Nephron (organoid): ENCODE measurements around the gene AIRE.

Experiments
- H3K27ac Mint-ChIP-seq, 3 experiments: 2 replicates each; pipeline ENCODE4 v1.8.0; 2020; ENCODE audit warnings: mixed read lengths in 3 of 3, mild to moderate bottlenecking in 2 of 3, moderate library complexity in 1 of 3
- H3K27me3 Mint-ChIP-seq: 2 replicates; pipeline ENCODE4 v1.8.0; 2021; ENCODE audit warnings: low read depth, mild to moderate bottlenecking, moderate library complexity, mixed read lengths
- H3K36me3 Mint-ChIP-seq: 2 replicates; pipeline ENCODE4 v1.8.0; 2020; ENCODE audit warnings: low read depth, mixed read lengths
- H3K4me1 Mint-ChIP-seq: 2 replicates; pipeline ENCODE4 v1.8.0; 2020; ENCODE audit warnings: mixed read lengths
- H3K4me3 Mint-ChIP-seq, 3 experiments: 2 replicates each; pipeline ENCODE4 v1.8.0; 2020; ENCODE audit warnings: mild to moderate bottlenecking in 3 of 3, mixed read lengths in 3 of 3, moderate library complexity in 2 of 3
- H3K9me3 Mint-ChIP-seq: 2 replicates; pipeline ENCODE4 v1.8.0; 2020; ENCODE audit warnings: mixed read lengths
- CTCF ChIP-seq, 3 experiments: fragments of 200-600 bp; sonication (generic); IDR thresholded peaks; one replicate each; pipeline ENCODE4 v1.5.0; 2021; ENCODE audit warnings: antibody characterized with exemption in 3 of 3; ENCODE audit not compliant: unreplicated experiment in 3 of 3

AIRE gene

GRCh38 chr21:44344541-44345183, 59.0 kb downstream of the AIRE start:
- Mint-ChIP-seq H3K36me3 (no peaks in the 10 kb centered on the region), H3K4me3 (no peak overlapping the region), H3K27ac (peak overlapping the region in 1 of 3 experiments; percentile 31), H3K4me1 (peaks cover 7% of the 10 kb centered on the region), H3K27me3 (peaks cover 8% of the 10 kb centered on the region), H3K9me3 (no peaks in the 10 kb centered on the region)
- no peak for TF ChIP-seq CTCF (IDR thresholded peaks at IDR 0.05; ENCODE audit: unreplicated experiment in 3 of 3)

GRCh38 chr21:44345495-44345894, 59.8 kb downstream of the AIRE start:
- Mint-ChIP-seq H3K4me1 (peaks cover 2% of the 10 kb centered on the region), H3K36me3 (no peaks in the 10 kb centered on the region), H3K27ac (no peak overlapping the region), H3K27me3 (peaks cover 8% of the 10 kb centered on the region), H3K9me3 (no peaks in the 10 kb centered on the region), H3K4me3 (no peak overlapping the region)
- TF ChIP-seq CTCF (IDR thresholded peaks at IDR 0.05; ENCODE audit: unreplicated experiment in 3 of 3) = no peak

GRCh38 chr21:44347911-44348451, 62.3 kb downstream of the AIRE start:
- no peak for TF ChIP-seq CTCF (IDR thresholded peaks at IDR 0.05; ENCODE audit: unreplicated experiment in 3 of 3)
- no peak overlapping the region for H3K27ac Mint-ChIP-seq
- no peaks in the 10 kb centered on the region for H3K9me3 Mint-ChIP-seq
- peaks cover 4% of the 10 kb centered on the region for H3K27me3 Mint-ChIP-seq
- no peaks in the 10 kb centered on the region for H3K4me1 Mint-ChIP-seq
- no peak overlapping the region for H3K4me3 Mint-ChIP-seq
- no peaks in the 10 kb centered on the region for H3K36me3 Mint-ChIP-seq
